ENCODE results near the gene CDH22. TPM values are rescaled to one million over a fixed set of nuclear protein-coding genes. Genes with fewer than 3 reads are reported as not detected.
A peak's percentile ranks its signal among the peaks of the same experiment; 100 is the strongest.

Gene CDH22
- total RNA-seq, 1 donor from 2014 or later, result 0.09 TPM

DNA sequence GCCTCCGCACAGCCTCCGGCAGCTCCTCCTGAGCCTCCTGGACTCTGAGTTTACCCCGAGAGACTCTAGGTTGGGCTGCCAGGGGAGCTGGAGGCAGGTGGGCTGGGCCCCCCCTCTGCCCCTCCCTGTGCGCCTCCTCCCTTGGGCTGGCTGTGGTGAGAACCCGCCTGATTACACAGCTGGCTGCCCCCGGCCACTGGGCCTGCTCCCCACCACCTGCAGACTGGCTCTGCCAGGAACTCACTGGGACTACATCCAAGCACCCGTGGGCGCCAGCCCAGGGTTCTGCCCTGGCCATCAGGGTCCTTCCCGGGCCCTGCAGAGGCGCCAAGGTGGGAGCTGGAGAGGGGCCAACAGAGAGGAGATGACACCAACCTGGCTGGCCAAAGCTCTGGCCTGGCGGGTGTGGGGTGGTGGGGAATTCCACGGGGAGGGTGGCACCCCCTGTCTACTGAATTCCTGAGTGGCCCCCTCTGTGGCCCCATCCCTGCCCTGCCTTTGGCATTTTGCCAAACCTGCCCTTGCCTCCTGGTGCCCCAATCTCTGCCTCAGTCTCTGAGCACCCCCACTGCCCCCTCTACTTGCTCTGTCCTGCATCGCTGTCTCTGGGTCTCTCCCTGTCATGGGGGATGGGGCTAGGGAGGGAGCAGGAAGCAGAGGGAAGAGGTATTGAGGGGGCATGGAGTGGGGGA is 21.9 kb upstream of the CDH22 start:
- H3K4me3 Mint-ChIP-seq, result no peak overlapping the region
- H3K36me3 Mint-ChIP-seq (ENCODE audit: low read depth), result no peaks in the 10 kb centered on the region
- H3K27ac Mint-ChIP-seq, result no peak overlapping the region
- H3K9me3 Mint-ChIP-seq, result no peaks in the 10 kb centered on the region
- no peak for DNase-seq
- peak; percentile 28 for ATAC-seq (ENCODE audit: low read depth)
- ChIA-PET CTCF (no interaction called here), POLR2A (no interaction called here)
- intact Hi-C loops (cut with micrococcal nuclease), result no loop called here
- no peak for TF ChIP-seq CTCF (IDR thresholded peaks at IDR 0.05)
- peaks cover 4% of the 10 kb centered on the region for H3K4me1 Mint-ChIP-seq
- peaks cover 39% of the 10 kb centered on the region for H3K27me3 Mint-ChIP-seq

DNA sequence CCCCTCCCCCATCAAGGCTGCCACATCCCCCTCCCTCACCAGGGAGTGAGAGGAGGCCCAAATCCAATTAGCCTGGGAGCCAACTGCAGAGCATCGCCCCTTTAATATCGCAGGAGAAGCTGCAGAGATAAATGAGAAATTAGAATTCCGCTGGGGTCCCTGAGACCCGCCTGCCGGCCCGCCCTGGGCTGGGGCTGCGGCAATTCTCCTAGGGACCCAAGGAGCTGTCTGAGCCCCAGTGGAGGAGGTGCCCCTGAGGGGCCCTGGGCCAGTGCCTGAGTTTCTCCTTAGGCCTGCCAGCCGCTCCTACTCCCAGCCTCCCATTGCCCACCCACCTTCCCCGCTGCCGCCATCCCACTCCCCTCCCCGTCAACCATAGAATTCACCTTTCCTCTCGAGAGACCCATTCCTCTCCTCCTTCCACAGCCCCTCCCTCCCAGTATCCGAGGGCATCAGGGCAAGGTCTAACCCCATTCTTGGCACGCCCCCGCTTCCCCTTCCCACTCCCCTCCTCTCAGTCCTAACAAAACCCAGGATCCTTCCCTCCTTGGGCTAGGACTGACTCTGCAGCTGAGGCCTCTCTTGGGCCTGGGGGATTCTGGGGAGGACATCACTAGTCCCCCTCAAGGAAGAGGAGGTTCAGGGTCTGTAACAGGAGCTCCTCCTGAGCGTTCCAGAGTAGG is 20.0 kb upstream of the CDH22 start:
- H3K36me3 Mint-ChIP-seq (ENCODE audit: low read depth), result no peaks in the 10 kb centered on the region
- no peak overlapping the region for H3K27ac Mint-ChIP-seq
- H3K4me3 Mint-ChIP-seq, result no peak overlapping the region
- H3K4me1 Mint-ChIP-seq, result peaks cover 4% of the 10 kb centered on the region
- ChIA-PET CTCF (no interaction called here), POLR2A (no interaction called here)
- peaks cover 33% of the 10 kb centered on the region for H3K27me3 Mint-ChIP-seq
- DNase-seq (no peak), ATAC-seq (ENCODE audit: low read depth) (no peak)
- intact Hi-C loops (cut with micrococcal nuclease), result no loop called here
- H3K9me3 Mint-ChIP-seq, result no peaks in the 10 kb centered on the region
- TF ChIP-seq CTCF (IDR thresholded peaks at IDR 0.05), result no peak

DNA sequence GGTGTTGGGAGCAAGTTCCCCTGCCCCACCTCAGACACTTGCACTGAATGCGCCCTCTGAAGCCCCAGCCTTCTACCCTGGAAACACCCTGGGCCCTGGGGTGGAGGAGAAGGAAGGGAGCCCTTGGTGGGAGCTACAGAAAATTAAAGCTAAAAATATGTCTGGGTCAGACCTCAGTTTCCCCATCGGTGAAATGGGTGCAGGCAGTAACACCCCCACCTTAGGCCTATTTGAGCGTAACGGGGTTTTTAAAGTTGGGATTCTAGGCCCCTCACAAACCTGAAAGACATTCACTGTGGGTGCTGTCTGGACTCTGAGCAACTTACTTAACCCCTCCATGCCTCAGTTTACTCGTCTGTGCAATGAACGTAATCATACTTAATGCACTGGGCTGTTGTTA is 19.3 kb upstream of the CDH22 start:
- ATAC-seq (ENCODE audit: low read depth) (no peak), DNase-seq (no peak)
- Mint-ChIP-seq H3K27me3 (peaks cover 41% of the 10 kb centered on the region), H3K27ac (no peak overlapping the region), H3K9me3 (no peaks in the 10 kb centered on the region), H3K36me3 (ENCODE audit: low read depth) (no peaks in the 10 kb centered on the region), H3K4me3 (no peak overlapping the region), H3K4me1 (peaks cover 4% of the 10 kb centered on the region)
- intact Hi-C loops (cut with micrococcal nuclease), result no loop called here
- TF ChIP-seq CTCF (IDR thresholded peaks at IDR 0.05), result no peak
- ChIA-PET POLR2A (no interaction called here), CTCF (no interaction called here)

- peaks cover 41% of the 10 kb centered on the region for H3K27me3 Mint-ChIP-seq
- H3K36me3 Mint-ChIP-seq (ENCODE audit: low read depth), result no peaks in the 10 kb centered on the region
- ATAC-seq (ENCODE audit: low read depth) (no peak), DNase-seq (no peak)
- H3K4me1 Mint-ChIP-seq, result peaks cover 4% of the 10 kb centered on the region
- intact Hi-C loops (cut with micrococcal nuclease), result no loop called here
- CTCF ChIA-PET, result no interaction called here
- no peaks in the 10 kb centered on the region for H3K9me3 Mint-ChIP-seq
- no peak overlapping the region for H3K4me3 Mint-ChIP-seq
- H3K27ac Mint-ChIP-seq, result no peak overlapping the region
- POLR2A ChIA-PET, result no interaction called here
- TF ChIP-seq CTCF (IDR thresholded peaks at IDR 0.05), result no peak
Measured at GRCh38 chr20:46325789-46326188, 17.5 kb upstream of the CDH22 start.

DNA sequence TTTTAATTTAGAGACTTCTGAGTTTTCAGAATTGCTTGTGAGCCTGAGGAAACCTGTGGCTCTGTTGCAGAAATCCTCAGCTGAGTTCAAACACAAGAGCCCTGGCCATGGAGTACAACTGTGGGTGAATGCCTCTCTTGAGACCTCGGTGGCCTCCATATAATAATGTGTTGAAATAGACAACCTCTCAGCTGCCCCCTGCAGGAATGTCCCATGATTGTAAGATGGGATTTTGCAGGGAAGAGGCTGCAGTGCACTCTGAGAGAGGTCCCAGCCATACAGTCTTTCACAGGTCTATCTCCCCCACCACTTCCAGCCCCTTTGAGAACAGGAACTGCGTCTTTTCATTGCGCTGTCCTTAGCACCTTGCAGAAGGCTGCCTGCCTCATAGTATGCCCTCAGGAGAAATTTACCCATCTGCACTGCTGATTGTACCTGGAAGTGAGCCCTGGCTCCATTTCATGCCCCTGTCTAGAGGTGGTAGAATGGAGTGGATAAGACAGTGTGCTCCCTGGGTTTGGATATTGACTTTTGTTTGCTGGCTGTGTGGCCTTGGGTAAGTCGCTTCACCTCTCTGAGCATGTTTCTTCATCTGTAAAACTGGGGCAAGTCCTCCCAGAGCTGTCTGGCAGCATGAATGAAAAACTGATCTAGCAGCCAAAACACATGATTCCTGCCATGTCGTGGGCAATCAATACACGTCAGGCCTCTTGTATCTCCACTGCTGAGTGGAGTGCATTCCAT is 16.8 kb upstream of the CDH22 start:
- CTCF ChIA-PET, result no interaction called here
- Mint-ChIP-seq H3K4me3 (no peak overlapping the region), H3K4me1 (peaks cover 4% of the 10 kb centered on the region), H3K36me3 (ENCODE audit: low read depth) (no peaks in the 10 kb centered on the region), H3K9me3 (no peaks in the 10 kb centered on the region), H3K27me3 (peaks cover 38% of the 10 kb centered on the region), H3K27ac (no peak overlapping the region)
- DNase-seq, result no peak
- TF ChIP-seq CTCF (IDR thresholded peaks at IDR 0.05), result no peak
- intact Hi-C loops (cut with micrococcal nuclease), result no loop called here
- no peak for ATAC-seq (ENCODE audit: low read depth)
- POLR2A ChIA-PET, result no interaction called here
